AG09319 (cell line): ENCODE data around the gene VWA2.

Source experiments
- DNase-seq: peaks from one replicate; pipeline ENCODE4 v3.0.0-alpha.2; 2010; ENCODE audit warnings: low read depth; ENCODE audit errors: extremely low read depth
- TF ChIP-seq, protein P1 (sequence below): IDR thresholded peaks from 2 replicates; pipeline ENCODE4 v1.5.1; 2011; ENCODE audit warnings: low read depth, mild to moderate bottlenecking, inconsistent platforms, low read length, moderate library complexity

The VWA2 gene

DNA sequence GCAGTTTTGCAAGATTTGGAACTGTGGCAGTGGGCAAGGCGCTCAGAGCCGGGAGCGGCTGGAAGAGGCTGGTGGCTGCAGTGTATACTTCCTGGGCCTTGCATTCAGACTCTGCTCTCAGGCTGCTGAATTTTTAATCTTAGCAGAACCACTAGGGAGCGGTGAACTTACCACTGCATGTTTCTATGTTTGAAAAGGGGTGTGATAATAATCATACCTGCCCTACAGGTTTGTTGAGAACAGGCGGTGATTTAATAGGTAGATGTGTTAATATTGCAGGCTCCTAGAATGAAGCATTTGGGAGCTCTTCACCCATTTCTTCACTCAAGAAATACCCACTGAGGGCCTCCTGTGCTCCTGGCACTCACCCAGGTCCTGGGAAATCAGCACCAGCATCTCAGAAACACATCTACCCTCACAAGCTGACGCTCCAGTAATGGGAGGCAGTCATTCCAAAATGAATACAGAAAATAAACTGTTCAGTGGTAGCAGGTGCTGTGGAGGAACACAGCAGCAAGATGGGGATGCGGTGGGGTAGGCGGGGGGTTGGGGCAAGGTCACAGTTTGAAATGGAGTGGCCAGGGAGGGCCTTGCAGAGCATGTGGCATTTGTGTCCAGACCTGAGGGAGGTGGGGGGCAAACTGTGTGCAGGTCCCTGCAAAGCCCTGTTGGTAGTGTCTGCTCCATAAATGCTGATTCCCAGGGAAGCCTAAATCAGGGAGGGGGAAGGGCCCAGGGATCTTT lies 41.0 kb downstream of the VWA2 start:
- no peak for DNase-seq
- TF ChIP-seq, protein P1, sequence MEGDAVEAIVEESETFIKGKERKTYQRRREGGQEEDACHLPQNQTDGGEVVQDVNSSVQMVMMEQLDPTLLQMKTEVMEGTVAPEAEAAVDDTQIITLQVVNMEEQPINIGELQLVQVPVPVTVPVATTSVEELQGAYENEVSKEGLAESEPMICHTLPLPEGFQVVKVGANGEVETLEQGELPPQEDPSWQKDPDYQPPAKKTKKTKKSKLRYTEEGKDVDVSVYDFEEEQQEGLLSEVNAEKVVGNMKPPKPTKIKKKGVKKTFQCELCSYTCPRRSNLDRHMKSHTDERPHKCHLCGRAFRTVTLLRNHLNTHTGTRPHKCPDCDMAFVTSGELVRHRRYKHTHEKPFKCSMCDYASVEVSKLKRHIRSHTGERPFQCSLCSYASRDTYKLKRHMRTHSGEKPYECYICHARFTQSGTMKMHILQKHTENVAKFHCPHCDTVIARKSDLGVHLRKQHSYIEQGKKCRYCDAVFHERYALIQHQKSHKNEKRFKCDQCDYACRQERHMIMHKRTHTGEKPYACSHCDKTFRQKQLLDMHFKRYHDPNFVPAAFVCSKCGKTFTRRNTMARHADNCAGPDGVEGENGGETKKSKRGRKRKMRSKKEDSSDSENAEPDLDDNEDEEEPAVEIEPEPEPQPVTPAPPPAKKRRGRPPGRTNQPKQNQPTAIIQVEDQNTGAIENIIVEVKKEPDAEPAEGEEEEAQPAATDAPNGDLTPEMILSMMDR, result no peak

DNA sequence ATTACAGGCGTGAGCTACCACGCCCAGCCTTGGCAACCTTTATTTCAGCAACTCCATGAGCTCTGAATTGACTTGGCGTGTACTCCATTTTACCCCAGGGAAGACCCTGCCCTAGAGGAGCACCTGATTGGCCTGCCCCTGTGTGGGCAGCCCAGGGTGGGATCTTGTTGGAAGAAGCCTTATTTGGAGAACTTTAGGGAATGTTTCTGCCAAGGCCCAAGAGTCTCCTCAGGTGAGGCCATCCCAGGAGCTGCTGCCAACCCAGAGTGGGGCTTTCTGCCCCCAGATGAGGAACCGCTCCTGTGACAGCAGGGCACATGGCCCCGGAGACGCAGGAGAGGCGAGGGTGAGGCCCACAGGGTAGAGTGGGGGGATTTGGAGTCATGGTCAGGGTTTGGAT lies 42.0 kb downstream of the VWA2 start:
- DNase-seq, result no peak
- TF ChIP-seq, protein P1, result no peak

DNA sequence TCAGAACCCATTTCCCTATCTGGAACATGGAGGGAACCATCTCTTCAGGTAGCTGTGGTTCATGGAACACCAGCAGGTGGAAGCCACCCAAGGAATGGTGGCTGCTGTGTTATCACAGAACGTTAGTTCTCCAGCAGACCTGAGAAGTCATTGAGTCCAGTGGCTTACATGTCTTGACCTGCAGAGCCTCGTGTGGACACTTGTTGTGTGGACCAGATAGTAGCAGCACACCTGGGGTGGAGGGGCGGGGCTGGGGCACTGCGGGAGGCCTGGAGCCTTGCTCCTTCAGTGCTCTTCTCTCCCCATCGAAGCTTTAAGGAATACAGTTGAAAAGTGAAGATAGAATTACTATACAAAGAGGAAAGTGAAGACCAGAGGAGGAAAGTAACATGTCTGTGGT lies 42.4 kb downstream of the VWA2 start:
- TF ChIP-seq, protein P1, result no peak
- no peak for DNase-seq

DNA sequence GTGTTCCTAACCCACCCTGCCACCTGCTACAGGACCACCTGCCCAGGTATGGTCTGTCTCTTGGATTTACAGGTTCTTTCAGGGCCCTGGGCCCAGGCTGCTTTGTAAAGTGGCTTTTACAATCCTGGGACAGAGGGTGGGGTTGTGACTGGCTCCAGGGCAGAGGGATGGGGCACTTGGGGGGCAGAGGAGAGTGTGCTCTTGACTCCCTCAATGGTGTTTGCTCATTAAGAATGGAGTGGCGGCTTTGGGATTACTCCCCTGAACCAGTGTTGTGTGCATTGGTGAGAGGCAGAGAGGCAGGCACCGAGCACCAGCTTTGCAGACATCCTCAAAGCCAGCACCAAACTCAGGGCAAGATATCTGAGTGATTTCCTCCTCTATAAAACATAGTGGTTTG lies 43.5 kb downstream of the VWA2 start:
- no peak for DNase-seq
- TF ChIP-seq, protein P1, result no peak

DNA sequence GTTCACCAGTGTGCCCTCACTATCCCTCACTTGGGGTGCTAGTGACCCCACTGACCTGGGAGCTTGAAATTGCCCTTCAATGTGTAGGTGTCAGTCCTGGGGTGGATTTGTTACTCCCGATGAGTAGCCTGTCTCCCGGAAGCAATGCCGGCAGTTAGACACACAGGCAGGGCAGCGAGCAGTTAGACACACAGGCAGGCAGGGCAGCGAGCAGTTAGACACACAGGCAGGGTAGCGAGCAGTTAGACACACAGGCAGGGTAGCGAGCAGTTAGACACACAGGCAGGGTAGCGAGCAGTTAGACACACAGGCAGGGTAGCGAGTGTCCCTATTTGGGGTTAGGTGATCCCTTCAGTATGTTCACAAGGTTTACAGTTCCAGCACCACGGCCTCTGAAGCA lies 44.0 kb downstream of the VWA2 start:
- TF ChIP-seq, protein P1, result no peak
- no peak for DNase-seq

DNA sequence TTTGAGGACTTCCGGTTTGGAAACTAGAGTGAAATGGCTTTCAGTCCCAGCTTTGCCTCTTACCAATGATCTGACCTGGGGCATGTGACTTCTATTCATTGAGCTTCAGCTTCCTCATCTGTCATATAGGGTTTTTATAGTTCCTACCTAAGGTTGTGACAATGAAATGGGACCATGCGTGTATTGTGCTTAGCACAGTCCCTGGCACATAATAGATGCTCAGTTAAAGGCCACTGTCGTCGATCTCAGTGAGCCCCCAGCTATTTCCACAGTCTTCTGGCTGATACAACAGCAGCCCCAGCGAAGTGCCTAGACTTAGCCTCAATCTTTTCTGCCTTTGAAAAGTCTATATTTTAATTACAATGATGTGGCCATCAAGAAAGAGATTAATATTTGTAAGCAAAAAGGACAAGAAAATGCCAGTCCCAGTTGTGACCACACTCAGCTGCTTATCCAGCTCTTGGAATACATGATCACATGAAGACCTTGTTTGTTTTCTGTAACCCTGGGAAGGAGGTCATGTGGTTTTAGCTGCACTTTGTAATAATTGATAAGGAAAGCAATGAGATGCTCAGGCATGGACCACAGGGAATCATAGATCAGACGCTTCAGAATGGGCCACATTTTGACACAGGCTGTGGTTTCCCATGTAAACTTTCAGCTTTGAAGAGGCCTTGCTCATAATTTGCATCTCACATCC lies 44.6 kb downstream of the VWA2 start:
- TF ChIP-seq, protein P1, result no peak
- no peak for DNase-seq

DNA sequence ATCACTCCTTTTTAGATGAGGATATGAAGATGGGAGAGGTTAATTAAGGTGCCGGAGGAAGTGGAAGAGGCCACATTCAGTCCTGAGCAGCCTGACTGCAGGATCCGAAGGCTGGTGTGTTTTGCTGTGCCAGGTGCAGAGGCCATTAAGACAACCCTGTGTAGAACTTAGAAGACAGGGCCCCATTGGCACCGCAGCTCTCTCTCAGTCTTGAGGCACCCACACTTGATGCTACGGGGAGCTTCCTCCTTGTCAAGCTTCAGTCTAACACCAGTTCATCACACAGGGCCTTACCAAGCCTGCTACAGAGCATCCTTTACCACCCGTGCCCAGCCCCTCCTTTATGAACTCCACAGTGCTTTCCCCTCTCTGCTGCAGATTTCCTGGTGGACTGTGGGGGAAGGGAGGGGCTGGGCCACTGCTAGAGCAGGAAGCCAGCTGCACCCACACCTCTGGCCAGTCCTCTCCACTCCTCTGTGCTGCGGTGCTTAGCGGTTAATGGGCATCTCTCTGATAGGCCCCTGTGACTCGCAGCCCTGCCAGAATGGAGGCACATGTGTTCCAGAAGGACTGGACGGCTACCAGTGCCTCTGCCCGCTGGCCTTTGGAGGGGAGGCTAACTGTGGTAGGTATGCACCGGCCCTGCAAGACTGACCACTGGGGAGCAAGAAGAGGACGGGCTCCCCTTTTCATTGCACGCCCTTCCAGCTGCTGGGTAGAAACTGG lies 45.5 kb downstream of the VWA2 start:
- TF ChIP-seq, protein P1, result no peak
- no peak for DNase-seq
